Measurements from ENCODE around the gene ZNF121. TPM values are rescaled to one million over a fixed set of nuclear protein-coding genes. Genes with fewer than 3 reads are reported as not detected.

Gene ZNF121
- total RNA-seq, 2 experiments from 2014 or later: 51.3 to 55.2 TPM

DNA sequence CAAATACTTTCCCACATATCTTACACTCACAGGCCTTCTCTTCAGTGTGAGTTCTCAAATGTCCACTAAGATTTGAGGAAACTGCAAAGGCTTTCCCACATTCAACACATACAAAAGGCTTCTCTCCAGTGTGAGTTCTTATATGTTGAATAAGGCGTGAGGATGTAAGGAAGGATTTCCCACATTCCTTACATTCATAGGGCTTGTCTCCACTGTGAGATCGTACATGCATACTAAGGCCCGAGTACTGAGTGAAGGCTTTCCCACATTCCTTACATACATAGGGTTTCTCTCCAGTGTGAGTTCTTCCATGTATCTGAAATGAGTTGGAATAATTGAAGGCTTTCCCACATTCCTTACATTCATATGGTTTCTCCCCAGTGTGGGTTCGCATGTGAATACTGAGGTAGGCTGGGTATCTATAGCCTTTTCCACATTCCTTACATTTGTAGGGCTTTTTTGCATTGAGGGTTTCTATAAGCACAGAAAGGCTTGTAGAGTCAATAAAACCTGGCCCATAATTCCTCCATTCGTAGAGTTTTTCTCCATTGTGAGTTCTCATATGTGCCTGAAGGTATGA lies 55.5 kb downstream of the ZNF121 start:
- H3K27me3 Mint-ChIP-seq (ENCODE audit: low read depth): no peaks in the 10 kb centered on the region
- DNase-seq: no peak
- no peak overlapping the region for H3K27ac Mint-ChIP-seq
- H3K36me3 Mint-ChIP-seq (ENCODE audit: low read depth): peaks cover 83% of the 10 kb centered on the region
- H3K9me3 Mint-ChIP-seq (ENCODE audit: insufficient read depth): peaks cover 55% of the 10 kb centered on the region
- ChIA-PET POLR2A (no interaction called here), CTCF (no interaction called here)
- ATAC-seq: no peak
- no peak overlapping the region for H3K4me3 Mint-ChIP-seq
- H3K4me1 Mint-ChIP-seq (ENCODE audit: low read depth): no peaks in the 10 kb centered on the region

DNA sequence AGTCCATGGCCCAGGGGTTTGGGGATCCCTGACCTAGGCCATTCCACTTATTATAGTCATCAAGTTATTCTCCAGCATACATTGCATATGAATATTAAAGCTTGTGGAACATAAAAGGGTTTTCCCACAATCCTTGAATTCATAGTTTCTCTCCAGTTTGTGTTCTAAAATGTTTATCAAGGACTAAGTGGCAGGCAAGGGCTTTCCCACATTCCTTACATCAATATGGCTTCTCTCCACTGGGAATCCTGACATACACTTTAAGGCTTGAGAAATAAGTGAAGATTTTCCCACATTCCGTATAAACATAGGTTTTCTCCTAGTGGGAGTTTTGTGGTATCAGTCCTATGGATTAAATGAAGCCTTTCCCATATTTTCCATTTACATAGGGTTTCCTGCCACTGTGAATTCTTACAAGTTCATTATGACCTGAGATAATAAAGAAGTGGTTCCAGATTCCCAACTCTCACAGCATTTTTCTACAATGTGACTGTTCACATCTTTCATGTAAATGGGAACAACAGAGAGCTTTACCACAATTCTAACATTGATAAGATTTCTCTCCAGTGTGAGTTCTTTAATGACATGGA lies 60.3 kb downstream of the ZNF121 start:
- Mint-ChIP-seq H3K9me3 (ENCODE audit: insufficient read depth) (peaks cover 33% of the 10 kb centered on the region), H3K4me1 (ENCODE audit: low read depth) (no peaks in the 10 kb centered on the region), H3K27me3 (ENCODE audit: low read depth) (no peaks in the 10 kb centered on the region), H3K4me3 (no peak overlapping the region), H3K27ac (no peak overlapping the region), H3K36me3 (ENCODE audit: low read depth) (peaks cover 46% of the 10 kb centered on the region)
- no peak for ATAC-seq
- no peak for DNase-seq
- POLR2A ChIA-PET: no interaction called here
- CTCF ChIA-PET: no interaction called here

Other genes with a start within 250 kb of the ZNF121 start
- gene ZNF177, start 221.5 kb downstream of the ZNF121 start, total RNA-seq: under 1 TPM; 0.68 to 0.83 TPM
- 10 to 100 TPM; 25.3 to 25.5 TPM for gene ZNF266, start 148.9 kb downstream of the ZNF121 start, total RNA-seq
- under 1 TPM in 1 of 2 experiments, not detected in 1; 0.40 TPM for gene ZNF560, start 85.9 kb downstream of the ZNF121 start, total RNA-seq
- gene ZNF426, start 45.9 kb downstream of the ZNF121 start, total RNA-seq: 10 to 100 TPM; 14.6 to 15.8 TPM
- gene ZNF561, start 36.7 kb upstream of the ZNF121 start, total RNA-seq: 10 to 100 TPM; 21.1 to 23.2 TPM
- gene ZNF562, start 90.6 kb upstream of the ZNF121 start, total RNA-seq: 10 to 100 TPM; 27.2 to 29.2 TPM
- gene ZNF846, start 184.2 kb upstream of the ZNF121 start, total RNA-seq: 10 to 100 TPM in 1 of 2 experiments, 1 to 10 TPM in 1; 9.4 to 12.5 TPM
- 10 to 100 TPM; 26.4 to 29.0 TPM for gene FBXL12, start 234.6 kb upstream of the ZNF121 start, total RNA-seq
- gene UBL5, start 243.4 kb upstream of the ZNF121 start, total RNA-seq: 100 to 1,000 TPM; 383 to 395 TPM